ENCODE results near the gene MYO1E.
"Not testable (repeated sequence)": the region's sequence is repeated elsewhere in the genome, so short reads cannot be mapped to it uniquely, and the experiment has no call there.

Gene MYO1E

DNA sequence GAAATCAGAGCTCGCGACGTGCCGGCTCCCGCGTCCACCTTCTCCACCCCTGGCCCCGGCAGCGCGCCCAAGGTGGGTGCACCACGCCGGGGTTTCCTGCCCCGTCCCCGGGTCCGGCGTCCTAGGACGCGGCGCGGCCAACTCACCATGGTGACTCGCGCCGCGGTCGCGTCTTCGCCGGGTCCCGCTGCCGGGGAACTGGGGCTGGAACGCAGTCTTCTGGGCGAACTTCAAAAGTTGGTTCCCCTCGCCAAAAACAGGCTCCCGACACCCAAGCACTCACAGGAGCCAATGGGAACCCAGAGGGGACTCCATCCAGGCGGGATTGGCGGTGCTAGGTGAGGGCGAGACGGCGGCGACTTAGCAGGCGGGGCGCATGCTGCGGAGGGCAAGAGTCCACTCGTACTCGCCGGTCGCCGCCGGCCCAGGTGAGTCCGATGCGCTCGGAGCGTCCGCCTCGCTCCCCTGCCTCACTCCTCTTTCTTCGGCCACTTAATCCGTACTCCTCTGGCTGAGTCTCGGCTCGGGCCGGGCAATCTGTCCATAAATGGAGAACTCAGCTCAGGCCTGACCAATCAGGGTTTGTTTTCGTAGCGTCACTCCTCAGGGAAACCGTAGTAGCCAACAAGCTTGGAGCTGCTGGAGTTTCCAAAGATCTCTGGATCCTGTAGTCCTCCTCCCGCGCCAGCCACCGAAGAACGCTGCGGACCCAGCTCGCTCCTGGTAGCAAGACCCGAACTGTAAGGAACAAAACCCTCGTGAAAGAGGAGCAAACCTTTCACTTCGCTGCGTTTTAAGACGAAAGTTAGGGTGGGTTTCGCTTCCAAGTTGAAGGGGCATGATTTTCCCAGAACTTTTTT is at the start of gene MYO1E:
Gene MYO1E, minus strand, starts transcription at position 520 of the 860 bp plus-strand sequence. Its CDS starts 371 bp downstream, at position 149.
- DNase-seq (ENCODE audit: low read depth in 4 of 4, low spot score in 1 of 4): no peak

GRCh38 chr15:59420986-59421618 is 48.4 kb upstream of the MYO1E start:
- DNase-seq (ENCODE audit: low read depth in 4 of 4, low spot score in 1 of 4): no peak

DNA sequence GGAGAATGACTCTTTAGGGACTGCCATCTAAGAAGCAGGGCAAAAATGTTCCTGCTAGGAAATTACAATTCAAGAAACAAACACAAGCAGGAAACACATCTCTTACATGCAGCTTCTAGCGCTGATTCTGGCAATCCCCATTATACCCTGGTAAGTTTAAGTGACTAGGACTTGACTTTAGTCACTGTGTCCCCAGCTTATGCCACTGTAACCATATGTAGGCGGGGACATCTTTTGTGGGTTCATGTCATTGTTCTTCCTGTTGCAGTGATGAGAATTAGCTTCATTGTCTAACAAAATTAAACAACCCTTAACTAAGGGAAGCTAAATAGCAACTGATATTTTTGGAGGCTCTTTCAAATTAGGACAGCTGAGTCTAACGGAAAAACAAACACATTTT is 47.4 kb upstream of the MYO1E start:
- no peak for DNase-seq (ENCODE audit: low read depth in 4 of 4, low spot score in 1 of 4)

DNA sequence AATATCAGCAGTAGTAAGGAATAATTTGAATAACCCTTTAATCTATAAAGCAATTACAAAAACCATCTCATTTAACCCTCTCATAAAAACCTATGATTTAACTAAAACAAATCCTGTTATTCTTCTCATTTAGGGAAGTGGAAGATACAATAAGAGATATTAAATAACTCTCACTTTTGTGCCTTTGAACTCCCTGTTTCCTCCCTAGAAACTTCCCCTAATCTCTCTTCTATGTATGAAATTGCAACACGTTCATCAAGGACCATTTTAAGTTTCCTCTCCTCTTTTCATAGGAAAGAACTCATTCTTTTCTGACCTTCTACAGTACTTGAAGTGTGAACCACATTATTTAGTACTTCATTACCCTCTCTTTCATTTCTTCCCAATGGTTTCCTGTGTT is 46.5 kb upstream of the MYO1E start:
- DNase-seq (ENCODE audit: low read depth in 4 of 4, low spot score in 1 of 4): no peak

- DNase-seq (ENCODE audit: low read depth in 4 of 4, low spot score in 1 of 4): no peak
These were observed 44.1 kb upstream of the MYO1E start for GRCh38 chr15:59416816-59417215.

GRCh38 chr15:59413577-59413976 is 40.9 kb upstream of the MYO1E start:
- DNase-seq (ENCODE audit: low read depth in 4 of 4, low spot score in 1 of 4): no peak

DNA sequence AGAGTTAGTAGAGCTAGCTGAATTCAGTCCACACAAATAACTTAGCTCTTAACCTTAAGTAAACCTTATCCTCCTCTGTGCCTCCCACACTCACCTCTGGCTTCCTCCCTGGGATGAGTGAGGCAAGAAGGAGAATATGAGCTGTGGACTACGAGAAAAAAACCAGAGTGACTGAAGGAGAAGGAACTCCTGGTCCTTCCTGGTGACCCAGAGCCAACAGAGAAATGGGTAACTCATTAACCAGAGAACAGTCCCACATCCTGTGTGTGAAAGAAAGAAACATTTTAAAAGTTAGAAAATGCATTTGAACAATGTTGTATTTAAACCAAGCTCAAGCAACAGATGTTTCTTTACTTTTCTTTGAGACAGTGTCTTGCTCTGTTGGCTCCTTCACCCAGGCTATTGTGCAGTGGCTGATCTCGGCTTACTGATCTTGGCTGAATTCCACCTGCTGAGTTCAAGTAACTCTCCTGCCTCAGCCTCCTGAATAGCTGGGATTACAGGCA is 37.8 kb upstream of the MYO1E start:
- DNase-seq (ENCODE audit: low read depth in 4 of 4, low spot score in 1 of 4): no peak

- DNase-seq (ENCODE audit: low read depth in 4 of 4, low spot score in 1 of 4): no peak
These were observed 35.3 kb upstream of the MYO1E start for GRCh38 chr15:59407946-59408345.

DNA sequence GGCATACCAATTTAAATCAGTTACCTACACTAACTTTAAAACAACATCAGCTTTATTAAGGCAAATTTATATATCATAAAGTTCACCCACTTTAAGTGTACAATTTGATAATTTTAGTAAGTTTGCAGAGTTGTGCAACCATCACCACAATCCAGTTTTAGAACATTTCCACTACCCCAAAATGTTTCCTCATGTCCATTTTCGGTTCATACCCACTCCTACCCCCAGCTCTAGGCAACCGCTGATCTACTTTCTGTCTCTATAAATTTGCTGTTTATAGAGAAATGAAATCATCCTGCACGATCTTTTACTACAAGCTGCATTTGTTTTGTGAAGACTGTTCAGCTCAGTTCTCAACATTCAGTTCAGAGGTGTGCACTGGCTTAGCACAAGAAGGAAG is 33.8 kb upstream of the MYO1E start:
- no peak for DNase-seq (ENCODE audit: low read depth in 4 of 4, low spot score in 1 of 4)

- DNase-seq (ENCODE audit: low read depth in 4 of 4, low spot score in 1 of 4): no peak
These were observed 32.4 kb upstream of the MYO1E start for GRCh38 chr15:59405079-59405478.

DNA sequence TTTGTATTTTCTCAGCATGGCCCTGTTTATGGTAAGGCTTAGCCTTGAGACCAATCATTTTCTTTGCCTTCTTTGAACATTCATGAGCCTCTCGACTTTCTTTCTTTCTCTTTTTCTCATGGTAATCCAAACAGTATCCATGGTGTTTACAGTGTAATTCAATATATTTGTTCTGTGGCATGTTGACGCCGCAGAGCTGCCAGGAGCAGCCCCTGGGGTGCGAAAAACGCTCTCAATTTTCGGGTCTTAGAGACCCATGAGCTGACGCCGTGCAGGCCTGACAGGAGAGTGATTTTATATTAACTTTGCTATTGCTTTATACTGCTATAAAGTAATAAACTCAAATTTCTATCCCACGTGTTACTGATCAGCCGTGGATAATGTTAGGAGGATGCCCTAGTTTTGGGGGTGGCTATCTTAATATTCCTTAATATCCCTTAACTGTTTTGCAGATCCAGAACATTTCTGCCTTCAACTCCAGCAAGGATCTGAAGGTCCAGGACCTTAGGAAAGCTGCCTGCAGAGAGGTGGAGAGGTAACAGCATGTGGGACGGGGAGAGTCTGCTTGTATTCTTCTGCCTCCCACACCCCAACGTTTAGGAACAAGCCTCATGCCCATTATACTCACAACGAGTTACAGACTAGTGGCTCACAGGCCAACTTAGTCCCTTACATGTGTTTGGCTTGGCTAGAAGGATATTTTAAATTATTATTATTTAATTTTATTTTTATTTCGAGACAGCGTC is 29.3 kb upstream of the MYO1E start:
- DNase-seq (ENCODE audit: low read depth in 4 of 4, low spot score in 1 of 4): no peak

DNA sequence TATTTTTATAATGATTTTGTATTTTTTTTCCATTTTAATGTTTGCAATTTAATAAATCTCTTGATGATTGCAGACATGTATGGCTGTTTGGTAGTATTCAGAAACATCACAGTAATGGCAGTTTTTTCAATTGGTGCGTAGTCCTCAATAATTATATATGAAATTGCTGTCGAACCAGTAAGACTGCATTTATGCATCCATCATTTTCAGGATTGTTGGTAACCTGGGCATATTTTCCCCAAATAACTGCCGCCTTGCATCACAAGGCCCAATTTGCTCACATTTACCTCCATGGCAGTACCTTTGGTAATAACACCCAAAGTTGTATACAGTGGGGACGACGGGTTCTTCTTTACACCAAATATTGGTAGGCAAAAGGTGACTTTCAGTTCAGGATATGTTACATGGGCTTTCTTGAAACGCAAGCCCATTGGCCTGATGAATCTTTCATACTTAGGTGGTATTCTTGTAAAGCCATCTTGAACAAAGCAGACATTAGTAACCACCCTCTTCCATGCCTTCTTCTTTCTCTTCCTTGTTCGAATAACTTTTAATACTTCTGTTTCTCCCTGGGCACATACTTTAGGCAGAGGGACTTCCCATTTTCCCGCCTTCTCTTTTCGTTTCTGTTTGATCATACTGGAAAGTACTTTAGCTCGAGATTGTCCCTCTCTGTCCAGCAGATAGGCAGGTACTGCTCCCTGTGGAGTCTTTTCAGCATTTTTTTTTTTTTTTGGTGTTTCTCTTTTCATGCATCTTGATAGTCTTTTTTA is 28.6 kb upstream of the MYO1E start:
- not testable (repeated sequence) for DNase-seq (ENCODE audit: low read depth in 4 of 4, low spot score in 1 of 4)

DNA sequence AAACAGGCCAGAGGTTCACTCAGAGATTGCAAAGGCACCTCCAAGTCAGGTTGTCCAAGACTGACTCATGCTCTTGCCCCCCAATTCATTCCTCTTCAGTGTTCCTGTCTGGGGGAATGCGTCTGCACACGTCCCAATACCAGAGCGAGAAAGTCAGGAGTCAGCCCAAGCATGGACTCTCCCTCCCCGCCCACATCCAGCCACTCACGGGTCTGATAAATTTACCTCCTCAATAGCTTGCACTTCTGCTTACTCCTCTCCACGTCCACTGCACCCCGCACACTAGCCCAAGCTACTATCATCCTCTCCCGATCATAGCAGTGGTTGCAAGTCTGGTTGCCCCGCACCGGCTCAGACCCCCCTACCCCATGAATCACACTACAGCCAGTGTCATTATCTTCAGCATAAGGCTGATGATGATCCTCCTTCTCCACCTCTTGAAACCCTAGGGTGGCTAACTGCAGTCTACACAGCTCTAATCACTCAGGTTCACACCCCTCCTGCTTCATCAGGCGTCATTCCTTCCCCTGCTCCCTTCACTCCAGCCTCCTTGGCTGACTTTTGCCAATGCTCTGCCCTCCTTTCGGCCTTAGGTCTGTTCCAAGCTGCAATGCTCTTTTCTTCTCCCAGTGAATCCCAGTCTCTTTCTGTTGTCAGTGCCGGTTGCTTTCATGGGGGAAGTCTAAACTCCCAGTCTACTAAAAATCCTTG is 27.6 kb upstream of the MYO1E start:
- no peak for DNase-seq (ENCODE audit: low read depth in 4 of 4, low spot score in 1 of 4)

DNA sequence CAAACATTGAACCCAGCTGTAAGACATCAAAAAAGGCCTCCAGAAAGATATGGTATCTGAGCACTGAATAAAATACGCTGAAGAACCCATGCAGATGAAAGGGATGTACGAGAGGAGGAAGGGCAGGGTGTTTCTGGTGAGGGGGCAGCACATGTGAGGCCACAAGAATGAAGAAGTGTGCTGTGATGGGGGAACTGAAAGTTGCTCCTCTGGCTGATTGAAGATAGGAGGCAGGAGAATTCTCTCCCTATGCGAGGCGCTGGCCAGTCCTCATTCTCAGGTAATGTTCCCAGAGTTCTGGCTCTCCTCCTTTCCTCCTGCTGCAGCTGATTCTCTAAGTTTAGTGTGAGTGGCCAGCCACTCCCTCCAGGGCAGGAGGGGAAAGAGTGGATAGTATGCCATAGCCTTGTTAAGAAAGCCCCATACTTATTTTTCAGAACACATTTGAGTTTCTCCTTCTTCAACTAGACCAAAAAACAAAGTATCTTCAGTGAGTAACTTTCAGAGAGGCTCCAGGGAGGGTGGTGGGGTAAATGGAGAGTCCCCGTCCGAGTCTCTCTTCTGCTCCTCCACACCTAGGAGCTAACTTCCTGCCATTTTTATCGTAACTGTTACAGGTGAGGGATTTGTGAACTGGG is 26.9 kb upstream of the MYO1E start:
- no peak for DNase-seq (ENCODE audit: low read depth in 4 of 4, low spot score in 1 of 4)

DNA sequence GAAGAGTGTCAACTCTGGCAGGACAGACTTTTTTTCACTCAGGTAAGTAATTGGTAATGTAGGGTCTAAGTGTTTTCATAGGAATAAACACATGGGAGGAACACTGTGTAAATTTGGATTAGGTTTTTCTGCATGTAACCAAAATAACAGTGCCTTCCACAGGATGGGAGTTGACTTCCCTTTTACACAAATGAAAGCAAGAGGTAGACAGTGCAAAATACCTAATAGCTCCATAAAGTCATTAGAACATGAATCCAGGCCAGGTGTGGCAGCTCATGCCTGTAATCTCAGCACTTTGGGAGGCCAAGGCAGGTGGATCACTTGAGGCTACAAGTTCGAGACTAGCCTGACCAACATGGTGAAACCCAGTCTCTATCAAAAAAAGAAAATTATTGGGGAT is 25.5 kb upstream of the MYO1E start:
- DNase-seq (ENCODE audit: low read depth in 4 of 4, low spot score in 1 of 4): no peak

DNA sequence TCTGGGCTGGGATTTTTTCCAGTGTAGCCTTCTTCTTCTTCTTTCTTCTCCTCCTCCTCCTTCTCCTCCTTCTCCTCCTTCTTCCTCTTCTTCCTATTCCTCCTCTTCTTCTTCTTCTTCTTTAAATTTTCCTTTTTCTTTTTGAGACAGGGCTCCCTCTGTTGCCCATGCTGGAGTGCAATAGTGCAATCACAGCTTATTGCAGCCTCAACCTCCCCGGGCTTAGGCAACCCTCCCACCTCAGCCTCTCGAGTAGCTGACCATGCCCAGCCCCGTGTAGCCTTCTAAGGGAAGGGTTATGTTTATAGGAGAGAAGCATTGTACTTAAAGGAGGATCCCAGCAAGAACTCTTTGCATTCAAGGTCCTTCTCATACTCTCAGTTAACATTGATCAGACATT is 24.0 kb upstream of the MYO1E start:
- DNase-seq (ENCODE audit: low read depth in 4 of 4, low spot score in 1 of 4): no peak

GRCh38 chr15:59396211-59396610 is 23.5 kb upstream of the MYO1E start:
- DNase-seq (ENCODE audit: low read depth in 4 of 4, low spot score in 1 of 4): no peak

- no peak for DNase-seq (ENCODE audit: low read depth in 4 of 4, low spot score in 1 of 4)
These were observed 21.5 kb upstream of the MYO1E start for GRCh38 chr15:59394166-59394661.

GRCh38 chr15:59392299-59392698 is 19.6 kb upstream of the MYO1E start:
- no peak for DNase-seq (ENCODE audit: low read depth in 4 of 4, low spot score in 1 of 4)

- no peak for DNase-seq (ENCODE audit: low read depth in 4 of 4, low spot score in 1 of 4)
These were observed 16.0 kb upstream of the MYO1E start for GRCh38 chr15:59388670-59389069.
